Measurements from ENCODE around the gene CTNND2.

The CTNND2 gene

GRCh38 chr5:11357928-11358327 lies 546.3 kb downstream of the CTNND2 start:
- DNase-seq (ENCODE audit: low read depth) = no peak
- H3K4me3 ChIP-seq (replicated peaks; ENCODE audit: low read depth, low read length) = no peak overlapping the region
- TF ChIP-seq CTCF (IDR thresholded peaks at IDR 0.05; ENCODE audit: low read length, missing control alignments) = no peak

DNA sequence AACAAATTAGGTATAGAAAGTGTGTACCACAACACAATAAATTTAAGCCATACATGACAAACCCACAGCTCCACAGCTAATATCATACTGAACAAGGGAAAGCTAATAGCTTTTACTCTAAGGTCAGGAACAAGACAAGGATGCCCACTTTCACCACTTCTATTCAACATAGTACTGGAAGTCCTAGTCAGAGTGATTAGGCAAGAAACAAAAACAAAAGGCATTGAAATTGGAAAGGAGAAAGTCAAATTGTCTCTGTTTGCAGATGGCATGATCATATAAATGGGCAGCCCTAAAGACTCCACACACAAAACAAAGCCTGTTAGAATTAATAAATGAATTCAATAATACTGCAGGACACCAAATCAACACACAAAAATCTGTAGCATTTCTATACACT lies 548.8 kb downstream of the CTNND2 start:
- no peak for TF ChIP-seq CTCF (IDR thresholded peaks at IDR 0.05; ENCODE audit: low read length, missing control alignments)
- H3K4me3 ChIP-seq (replicated peaks; ENCODE audit: low read depth, low read length) = no peak overlapping the region
- DNase-seq (ENCODE audit: low read depth) = no peak

DNA sequence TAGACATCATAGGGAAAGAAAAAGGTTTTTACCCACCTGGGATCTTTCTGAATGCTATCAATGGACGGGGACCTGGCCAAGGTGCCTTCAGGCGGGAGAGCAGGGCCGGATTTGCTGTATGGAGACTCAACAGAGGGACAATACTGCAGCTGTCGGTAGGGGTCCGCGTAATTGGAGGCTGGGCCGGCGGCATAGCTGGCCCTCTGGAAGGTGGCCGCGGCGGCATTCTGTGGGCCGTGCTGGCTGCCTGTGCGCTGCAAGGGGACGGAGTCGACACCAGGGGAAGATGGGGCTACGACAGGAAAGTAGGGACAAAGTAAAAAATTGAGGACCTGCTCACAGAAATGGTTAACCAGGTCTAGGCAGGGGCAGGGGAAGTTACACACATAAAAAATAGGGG lies 557.9 kb downstream of the CTNND2 start:
- H3K4me3 ChIP-seq (replicated peaks; ENCODE audit: low read depth, low read length) = no peak overlapping the region
- no peak for DNase-seq (ENCODE audit: low read depth)
- no peak for TF ChIP-seq CTCF (IDR thresholded peaks at IDR 0.05; ENCODE audit: low read length, missing control alignments)

DNA sequence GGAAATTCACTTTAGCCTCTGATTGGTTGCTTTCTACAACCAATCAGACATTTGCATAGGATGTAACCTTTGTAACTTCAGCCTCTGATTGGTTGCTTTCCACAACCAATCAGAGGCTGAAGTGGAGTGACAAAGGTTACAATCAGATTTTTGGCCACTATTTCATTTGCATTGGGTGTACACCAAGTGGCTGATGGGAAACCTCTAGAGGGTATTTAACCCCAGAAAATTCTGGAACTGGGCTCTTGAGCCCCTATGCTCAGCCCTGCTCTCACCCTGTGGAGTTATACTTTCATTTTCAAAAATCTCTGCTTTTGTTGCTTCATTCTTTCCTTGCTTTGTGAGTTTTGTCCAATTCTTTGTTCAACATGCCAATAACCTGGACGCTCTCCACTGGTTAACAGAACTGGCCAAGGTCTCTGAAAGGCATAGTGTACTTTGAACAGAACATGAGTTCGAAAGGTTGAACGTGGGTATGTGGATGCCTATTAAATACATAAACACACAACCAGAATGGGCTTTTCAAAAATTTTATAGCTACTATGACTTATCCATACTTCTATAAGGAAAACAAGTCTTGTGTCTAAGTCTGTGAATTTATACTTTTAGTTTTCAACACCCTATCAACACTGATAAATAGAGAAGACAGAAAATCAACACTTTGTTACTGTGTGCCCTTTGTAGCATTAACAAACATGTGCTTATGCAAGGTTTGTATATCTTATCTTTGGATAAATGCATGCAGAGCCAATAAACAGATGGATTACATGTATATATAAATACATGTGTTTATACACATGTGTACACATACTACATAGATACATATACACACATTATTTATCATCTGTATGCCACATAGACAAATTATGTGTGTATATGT lies 568.1 kb downstream of the CTNND2 start:
- no peak for TF ChIP-seq CTCF (IDR thresholded peaks at IDR 0.05; ENCODE audit: low read length, missing control alignments)
- no peak overlapping the region for H3K4me3 ChIP-seq (replicated peaks; ENCODE audit: low read depth, low read length)
- no peak for DNase-seq (ENCODE audit: low read depth)

- DNase-seq (ENCODE audit: low read depth) = no peak
- no peak for TF ChIP-seq CTCF (IDR thresholded peaks at IDR 0.05; ENCODE audit: low read length, missing control alignments)
- H3K4me3 ChIP-seq (replicated peaks; ENCODE audit: low read depth, low read length) = no peak overlapping the region
Measured at GRCh38 chr5:11334404-11334803, 569.8 kb downstream of the CTNND2 start.

DNA sequence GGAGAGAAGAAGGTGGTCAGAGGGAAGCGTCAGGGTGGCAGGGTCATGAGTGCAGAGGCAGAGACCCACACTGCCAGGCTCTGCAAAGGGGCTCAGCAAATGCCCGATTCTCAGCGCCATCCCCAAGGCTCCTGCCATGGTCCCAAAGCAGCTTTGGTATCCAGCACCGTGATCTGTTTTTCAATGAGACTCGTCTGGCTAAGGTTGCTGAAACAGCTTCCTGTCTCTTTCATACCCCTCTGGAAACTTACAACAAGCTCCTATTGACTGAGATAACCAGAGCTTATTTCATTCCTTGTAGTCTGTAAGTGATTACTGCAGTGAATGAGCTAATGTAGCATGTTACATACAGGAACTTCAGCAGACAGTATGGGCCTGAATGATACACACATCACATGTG lies 574.6 kb downstream of the CTNND2 start:
- no peak overlapping the region for H3K4me3 ChIP-seq (replicated peaks; ENCODE audit: low read depth, low read length)
- TF ChIP-seq CTCF (IDR thresholded peaks at IDR 0.05; ENCODE audit: low read length, missing control alignments) = no peak
- DNase-seq (ENCODE audit: low read depth) = no peak
